IPS DF 19.7 (cell line): ENCODE results near the gene RTEL1.
"Not testable (repeated sequence)": the region's sequence is repeated elsewhere in the genome, so short reads cannot be mapped to it uniquely, and the experiment has no call there.

Source experiments
- DNase-seq: peaks from one replicate; pipeline ENCODE4 v3.0.0-alpha.2; 2013; ENCODE audit warnings: low read depth, low spot score

Gene RTEL1

GRCh38 chr20:63708301-63709148 is 50.4 kb downstream of the RTEL1 start:
- DNase-seq: no peak

DNA sequence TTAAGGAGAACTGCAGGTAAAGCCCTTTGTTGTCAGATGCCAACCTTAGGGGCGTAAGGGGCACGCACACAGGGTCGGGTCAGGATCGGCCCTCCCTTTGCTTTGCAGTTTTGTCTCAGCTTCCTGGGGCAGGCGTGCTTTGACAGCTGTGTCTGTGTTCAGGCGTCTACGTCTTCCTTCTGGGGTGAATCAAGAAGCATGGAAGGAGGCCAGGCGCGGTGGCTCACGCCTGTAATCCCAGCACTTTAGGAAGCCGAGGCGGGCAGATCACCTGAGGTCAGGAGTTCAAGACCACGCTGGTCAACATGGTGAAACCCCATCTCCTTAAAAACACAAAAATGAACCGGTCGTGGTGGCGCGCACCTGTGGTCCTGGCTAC is 51.0 kb downstream of the RTEL1 start:
- DNase-seq: no peak

DNA sequence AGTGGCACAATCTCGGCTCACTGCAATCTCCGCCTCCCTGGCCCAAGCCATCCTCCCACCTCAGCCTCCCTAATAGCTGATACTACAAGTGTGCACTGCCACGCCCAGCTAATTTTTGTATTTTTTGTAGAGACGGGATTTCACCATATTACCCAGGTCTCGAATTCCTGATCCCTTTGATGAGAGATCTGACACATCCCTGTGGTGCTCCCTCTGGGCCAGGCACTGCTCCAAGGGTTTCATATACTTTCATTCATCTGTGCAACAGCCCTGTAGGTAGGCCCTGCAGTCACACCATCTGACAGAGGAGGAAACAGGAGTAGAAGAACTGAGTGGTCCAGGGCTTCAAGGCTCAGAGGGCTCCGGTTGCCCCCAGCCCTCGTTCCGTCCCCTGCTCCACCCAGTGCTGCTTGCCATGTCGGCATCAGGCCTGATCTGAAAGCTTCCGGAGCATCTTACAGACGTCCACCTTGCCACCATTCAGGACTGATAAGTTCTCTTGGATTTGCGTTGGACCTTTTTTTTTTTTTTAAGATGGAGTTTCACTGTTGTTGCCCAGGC is 53.1 kb downstream of the RTEL1 start:
- no peak for DNase-seq

- DNase-seq: no peak
Measured at GRCh38 chr20:63712191-63712590, 54.1 kb downstream of the RTEL1 start.

GRCh38 chr20:63714858-63715257 is 56.7 kb downstream of the RTEL1 start:
- no peak for DNase-seq

GRCh38 chr20:63718996-63719395 is 60.9 kb downstream of the RTEL1 start:
- DNase-seq: no peak

DNA sequence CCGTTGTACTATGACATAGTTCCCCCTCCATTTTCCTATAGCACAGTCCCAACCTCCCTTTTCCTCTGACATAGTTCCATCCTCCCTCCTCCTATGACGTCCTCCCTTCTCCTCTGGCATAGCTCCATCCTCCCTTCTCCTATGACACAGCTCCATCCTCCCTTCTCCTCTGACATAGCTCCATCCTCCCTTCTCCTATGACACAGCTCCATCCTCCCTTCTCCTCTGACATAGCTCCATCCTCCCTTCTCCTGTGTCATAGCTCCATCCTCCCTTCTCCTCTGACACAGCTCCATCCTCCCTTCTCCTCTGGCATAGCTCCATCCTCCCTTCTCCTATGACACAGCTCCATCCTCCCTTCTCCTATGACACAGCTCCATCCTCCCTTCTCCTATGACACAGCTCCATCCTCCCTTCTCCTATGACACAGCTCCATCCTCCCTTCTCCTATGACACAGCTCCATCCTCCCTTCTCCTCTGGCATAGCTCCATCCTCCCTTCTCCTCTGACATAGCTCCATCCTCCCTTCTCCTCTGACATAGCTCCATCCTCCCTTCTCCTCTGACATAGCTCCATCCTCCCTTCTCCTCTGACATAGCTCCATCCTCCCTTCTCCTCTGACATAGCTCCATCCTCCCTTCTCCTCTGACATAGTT is 65.0 kb downstream of the RTEL1 start:
- not testable (repeated sequence) for DNase-seq

- not testable (repeated sequence) for DNase-seq
Measured at GRCh38 chr20:63730189-63730733, 72.1 kb downstream of the RTEL1 start.

- DNase-seq: no peak
Measured at GRCh38 chr20:63731410-63731809, 73.3 kb downstream of the RTEL1 start.

- DNase-seq: no peak
Measured at GRCh38 chr20:63732118-63733095, 74.3 kb downstream of the RTEL1 start.

- no peak for DNase-seq
Measured at GRCh38 chr20:63733117-63733516, 75.0 kb downstream of the RTEL1 start.

DNA sequence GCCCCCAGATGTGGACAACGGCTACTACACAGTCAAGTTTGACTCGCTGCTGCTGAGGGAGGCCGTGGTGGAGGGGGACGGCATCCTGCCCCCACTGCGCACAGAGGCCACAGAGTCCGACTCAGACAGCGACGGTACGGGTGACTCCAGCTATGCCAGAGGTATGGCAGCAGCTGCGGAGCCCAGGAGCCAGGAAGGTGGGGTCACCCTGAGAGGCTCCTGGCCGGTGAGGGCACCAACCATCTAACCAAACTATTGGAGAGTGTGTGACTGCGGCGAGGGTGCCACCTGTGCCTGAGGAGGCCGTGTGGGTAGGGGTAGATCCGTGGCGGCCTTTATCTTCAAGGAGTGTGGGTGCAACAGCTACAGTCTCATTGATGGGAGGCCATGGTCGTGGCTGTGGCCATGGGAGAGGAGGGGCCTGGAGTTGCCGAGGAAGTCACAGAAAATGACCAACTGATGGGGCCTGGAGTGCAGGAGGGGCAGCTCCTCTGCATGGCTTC is 75.5 kb downstream of the RTEL1 start:
- DNase-seq: no peak

GRCh38 chr20:63734111-63734945 is 76.2 kb downstream of the RTEL1 start:
- no peak for DNase-seq

DNA sequence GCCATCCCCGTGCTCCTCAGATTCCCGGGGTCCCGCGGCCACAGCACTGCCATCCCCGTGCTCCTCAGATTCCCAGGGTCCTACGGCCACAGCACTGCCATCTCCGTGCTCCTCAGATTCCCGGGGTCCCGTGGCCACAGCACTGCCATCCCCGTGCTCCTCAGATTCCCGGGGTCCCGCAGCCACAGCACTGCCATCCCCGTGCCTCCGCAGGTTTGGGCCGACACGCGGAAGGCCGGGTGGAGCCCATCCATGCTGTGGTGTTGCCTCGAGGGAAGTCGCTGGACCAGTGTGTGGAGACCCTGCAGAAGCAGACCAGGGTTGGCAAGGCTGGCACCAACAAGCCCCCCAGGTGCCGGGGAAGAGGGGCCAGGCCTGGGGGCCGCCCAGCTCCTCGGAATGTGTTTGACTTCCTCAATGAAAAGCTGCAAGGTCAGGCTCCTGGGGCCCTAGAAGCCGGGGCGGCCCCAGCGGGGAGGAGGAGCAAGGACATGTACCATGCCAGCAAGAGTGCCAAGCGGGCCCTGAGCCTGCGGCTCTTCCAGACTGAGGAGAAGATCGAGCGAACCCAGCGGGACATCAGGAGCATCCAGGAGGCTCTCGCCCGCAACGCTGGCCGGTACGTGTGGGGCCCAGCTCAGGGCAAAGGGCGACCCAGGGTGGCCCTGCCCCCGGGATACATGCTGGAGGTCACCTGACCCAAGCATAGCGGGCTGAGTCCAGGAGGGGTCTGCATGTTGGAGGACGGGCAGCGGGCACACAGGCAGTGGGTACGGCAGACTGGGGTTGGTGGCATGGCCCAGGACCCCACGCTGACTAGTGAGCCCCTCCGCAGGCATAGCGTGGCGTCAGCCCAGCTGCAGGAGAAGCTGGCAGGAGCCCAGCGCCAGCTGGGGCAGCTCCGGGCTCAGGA is 77.1 kb downstream of the RTEL1 start:
- DNase-seq: no peak

DNA sequence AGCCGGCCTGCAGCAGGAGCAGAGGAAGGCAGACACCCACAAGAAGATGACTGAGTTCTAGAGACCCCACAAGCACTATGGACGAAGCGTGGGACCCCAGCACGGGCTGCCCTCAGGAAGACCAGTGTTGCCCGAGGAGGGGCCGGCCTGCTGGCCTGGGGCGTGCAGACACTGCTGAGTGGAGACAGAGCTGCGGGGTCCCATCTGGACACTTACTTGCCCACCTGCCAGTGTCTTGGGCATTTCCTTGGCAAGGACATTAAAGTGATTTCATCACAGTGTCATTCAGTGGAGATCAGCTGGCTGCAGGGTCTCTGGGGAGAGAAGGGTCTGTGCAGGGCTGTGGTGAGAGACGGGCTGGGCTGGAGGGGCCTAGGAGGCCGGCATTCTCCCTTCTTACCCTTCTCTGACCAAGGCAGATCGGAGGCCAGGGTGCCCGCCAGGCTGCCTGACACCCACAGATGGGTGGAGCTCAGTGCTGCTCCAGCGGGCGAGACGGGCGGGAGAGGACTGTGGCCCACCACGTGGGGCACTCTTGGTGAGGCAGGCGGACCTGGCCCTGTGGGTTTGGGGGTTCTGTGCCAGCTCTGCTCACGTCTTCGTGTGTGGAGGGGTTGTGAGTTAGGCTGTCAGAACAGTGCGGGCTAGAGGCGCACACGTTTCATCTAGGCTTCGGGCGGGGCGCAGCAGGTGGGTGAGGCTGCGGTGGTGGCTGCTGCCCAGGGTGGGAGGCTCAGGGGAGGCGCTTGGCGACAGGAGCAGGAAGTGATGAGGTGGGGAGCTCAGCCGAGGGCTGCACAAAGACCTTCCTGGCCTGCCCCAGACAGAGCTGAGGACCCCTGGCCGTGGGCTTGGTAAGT is 78.0 kb downstream of the RTEL1 start, which contains the start of gene LIME1:
Gene LIME1, plus strand, starts transcription at position 806 of the 860 bp plus-strand sequence. CDS start 886 bp downstream, outside the sequence.
- no peak for DNase-seq

- no peak for DNase-seq
Measured at GRCh38 chr20:63736893-63737694, 79.0 kb downstream of the RTEL1 start.

DNA sequence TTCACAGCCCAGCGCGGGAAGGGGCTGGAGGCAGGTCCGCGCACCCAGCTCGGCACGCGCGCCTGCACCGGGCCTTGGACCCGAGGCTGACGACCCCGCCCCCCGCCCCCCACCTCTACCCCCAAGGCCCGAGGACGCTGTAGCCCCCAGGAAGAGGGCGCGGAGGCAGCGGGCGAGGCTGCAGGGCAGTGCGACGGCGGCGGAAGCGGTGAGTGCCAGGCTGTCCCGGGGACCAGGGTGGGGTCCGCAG is 79.5 kb downstream of the RTEL1 start:
- no peak for DNase-seq
